ENCODE data around the gene ACP7. TPM values are rescaled to one million over a fixed set of nuclear protein-coding genes. Genes with fewer than 3 reads are reported as not detected.

The ACP7 gene
- total and polyA plus RNA-seq, 2 experiments from 2014 or later, result 0.27 to 0.45 TPM

GRCh38 chr19:39131255-39131755 lies 47.1 kb downstream of the ACP7 start:
- Mint-ChIP-seq H3K27me3 (ENCODE audit: insufficient read depth, low read depth, poor library complexity) (peaks cover 15% of the 10 kb centered on the region), H3K4me3 (no peak overlapping the region), H3K36me3 (ENCODE audit: low read depth) (no peaks in the 10 kb centered on the region), H3K27ac (peak overlapping the region; percentile 59; the same call in 1 of the 2 replicates), H3K4me1 (peaks cover 74% of the 10 kb centered on the region), H3K9me3 (no peaks in the 10 kb centered on the region)
- H3K27me3 ChIP-seq (ENCODE audit: insufficient read depth), result no peaks in the 10 kb centered on the region
- DNase-seq (ENCODE audit: low spot score), result no peak
- H3K4me1 ChIP-seq (ENCODE audit: insufficient read depth), result peaks cover 43% of the 10 kb centered on the region
- H3K9me2 ChIP-seq (ENCODE audit: insufficient read depth), result no peaks in the 10 kb centered on the region
- no peak overlapping the region for H3K4me2 ChIP-seq
- no peak overlapping the region for H2AFZ ChIP-seq
- no peak for ATAC-seq
- H3K27ac ChIP-seq (ENCODE audit: low read depth), result no peak overlapping the region
- TF ChIP-seq ETS1 (IDR thresholded peaks at IDR 0.05) (no peak), NANOG (IDR thresholded peaks at IDR 0.05; ENCODE audit: borderline replicate concordance) (no peak), JUNB (IDR thresholded peaks at IDR 0.05; ENCODE audit: unreplicated experiment) (no peak), STAT1 (IDR thresholded peaks at IDR 0.05; ENCODE audit: unreplicated experiment) (no peak), ZNF462 (CRISPR knock-in tag; IDR thresholded peaks at IDR 0.05) (no peak)
- H3K79me2 ChIP-seq (replicated peaks; ENCODE audit: insufficient read depth), result peaks cover 93% of the 10 kb centered on the region
- H3F3A ChIP-seq (replicated peaks; ENCODE audit: low read depth), result no peaks in the 10 kb centered on the region; the same call in 1 of the 2 replicates
- peaks cover 24% of the 10 kb centered on the region for H4K20me1 ChIP-seq (replicated peaks; ENCODE audit: insufficient read depth)
- no peak overlapping the region for H3K4me3 ChIP-seq
- H3K36me3 ChIP-seq (ENCODE audit: insufficient read depth), result no peaks in the 10 kb centered on the region
